Mesenteric fat pad (tissue), 1 donor: ENCODE results near the gene DOCK9. TPM values are rescaled to one million over a fixed set of nuclear protein-coding genes. Genes with fewer than 3 reads are reported as not detected.

ENCODE experiments used
- DNase-seq: peaks from one replicate; pipeline ENCODE4 v3.0.0-alpha.2; 2020; ENCODE audit warnings: low spot score
- total RNA-seq: library from RNA; stranded (reverse); fragmentation: NEBNext Ultra II Directional; extraction: Animal tissue kit (Norgen Biotek cat#: 25700); gene quantifications from one replicate; pipeline ENCODE4 v1.2.1, GENCODE V29; 2021
- donor health status: DM: yes; HTN: yes; CAD: no.

Gene DOCK9
- total RNA-seq, 1 donor from 2014 or later, result 127 TPM

GRCh38 chr13:98947925-98948324 is 29.9 kb downstream of the DOCK9 start:
- DNase-seq, result no peak

- DNase-seq, result no peak
These were observed 31.8 kb downstream of the DOCK9 start for GRCh38 chr13:98945863-98946605.

GRCh38 chr13:98944336-98944735 is 33.5 kb downstream of the DOCK9 start:
- no peak for DNase-seq

GRCh38 chr13:98942997-98943396 is 34.9 kb downstream of the DOCK9 start:
- DNase-seq, result no peak

GRCh38 chr13:98942485-98942884 is 35.4 kb downstream of the DOCK9 start:
- DNase-seq, result no peak

GRCh38 chr13:98941536-98941935 is 36.3 kb downstream of the DOCK9 start:
- DNase-seq, result no peak

GRCh38 chr13:98941126-98941525 is 36.7 kb downstream of the DOCK9 start:
- DNase-seq, result no peak

GRCh38 chr13:98940325-98941001 is 37.4 kb downstream of the DOCK9 start:
- no peak for DNase-seq

GRCh38 chr13:98939660-98940191 is 38.1 kb downstream of the DOCK9 start:
- DNase-seq, result no peak

GRCh38 chr13:98938801-98939200 is 39.1 kb downstream of the DOCK9 start:
- DNase-seq, result no peak

- DNase-seq, result no peak
These were observed 39.9 kb downstream of the DOCK9 start for GRCh38 chr13:98937911-98938381.

- DNase-seq, result no peak
These were observed 43.6 kb downstream of the DOCK9 start for GRCh38 chr13:98934243-98934642.

GRCh38 chr13:98930151-98930591 is 47.7 kb downstream of the DOCK9 start:
- no peak for DNase-seq

GRCh38 chr13:98927951-98928927 is 49.6 kb downstream of the DOCK9 start:
- no peak for DNase-seq

GRCh38 chr13:98925949-98926348 is 51.9 kb downstream of the DOCK9 start:
- DNase-seq, result no peak

GRCh38 chr13:98923641-98924397 is 54.0 kb downstream of the DOCK9 start:
- DNase-seq, result no peak

GRCh38 chr13:98922306-98922705 is 55.6 kb downstream of the DOCK9 start:
- no peak for DNase-seq

GRCh38 chr13:98921786-98922185 is 56.1 kb downstream of the DOCK9 start:
- no peak for DNase-seq

GRCh38 chr13:98921015-98921580 is 56.8 kb downstream of the DOCK9 start:
- no peak for DNase-seq

- DNase-seq, result no peak
These were observed 58.3 kb downstream of the DOCK9 start for GRCh38 chr13:98919566-98919965.
